PFSK-1 (cell line): ENCODE measurements around the gene APOL4.

Source experiments
- POLR2AphosphoS5 ChIP-seq: IDR thresholded peaks from 2 replicates; pipeline ENCODE4 v1.6.1; 2012; ENCODE audit warnings: low read depth, mild to moderate bottlenecking, control low read depth, low read length, moderate library complexity
- REST ChIP-seq, 2 experiments: IDR thresholded peaks; 2 replicates each; pipeline versions ENCODE4 v1.6.1 to v1.8.0; 2011 to 2012; ENCODE audit warnings: low read depth in 2 of 2, low read length in 2 of 2, control low read depth in 1 of 2, inconsistent platforms in 1 of 2, mild to moderate bottlenecking in 1 of 2, moderate library complexity in 1 of 2; ENCODE audit not compliant: insufficient read depth in 1 of 2
- SIN3A ChIP-seq: IDR thresholded peaks from 2 replicates; pipeline ENCODE4 v1.6.1; 2012; ENCODE audit warnings: mild to moderate bottlenecking, low read length, moderate library complexity, borderline replicate concordance; ENCODE audit not compliant: insufficient read depth
- TAF1 ChIP-seq: IDR thresholded peaks from 2 replicates; pipeline ENCODE4 v1.6.1; 2012; ENCODE audit warnings: low read length, control low read depth, borderline replicate concordance; ENCODE audit not compliant: insufficient read depth

GRCh38 chr22:36148411-36148810 is 53.2 kb downstream of the APOL4 start:
- TF ChIP-seq POLR2AphosphoS5 (no peak), TAF1 (no peak), SIN3A (no peak), REST (IDR thresholded peaks at IDR 0.05; ENCODE audit: insufficient read depth in 1 of 2, low read depth in 2 of 2, low read length in 2 of 2) (no peak)
